Inflammatory macrophage treated with lipopolysaccharide for 4 hours (primary cell): Measurements from ENCODE around the gene DIS3L2.
A peak's percentile ranks its signal among the peaks of the same experiment; 100 is the strongest.
"Not testable (repeated sequence)": the region's sequence is repeated elsewhere in the genome, so short reads cannot be mapped to it uniquely, and the experiment has no call there.

ENCODE experiments used
- DNase-seq: peaks from one replicate; pipeline ENCODE4 v3.0.0-alpha.2; 2020

Gene DIS3L2

DNA sequence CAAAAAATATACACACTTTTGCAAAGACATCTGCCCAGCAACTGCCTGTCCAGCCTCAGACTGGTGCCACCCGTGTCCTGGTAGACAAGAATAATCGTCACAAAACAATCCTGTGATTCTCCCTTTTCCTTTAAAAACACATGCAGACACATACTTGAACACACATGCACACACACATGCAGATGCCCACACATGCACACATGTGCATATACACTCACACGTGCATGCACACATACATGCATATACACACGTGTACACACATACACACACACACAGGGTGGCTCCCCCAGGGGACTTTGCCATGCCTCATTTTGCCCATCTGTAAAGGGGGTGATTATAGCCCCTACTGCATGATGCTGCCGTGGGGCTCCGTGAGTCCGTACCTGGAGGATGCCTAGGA, 392.1 kb downstream of the DIS3L2 start:
- no peak for DNase-seq

DNA sequence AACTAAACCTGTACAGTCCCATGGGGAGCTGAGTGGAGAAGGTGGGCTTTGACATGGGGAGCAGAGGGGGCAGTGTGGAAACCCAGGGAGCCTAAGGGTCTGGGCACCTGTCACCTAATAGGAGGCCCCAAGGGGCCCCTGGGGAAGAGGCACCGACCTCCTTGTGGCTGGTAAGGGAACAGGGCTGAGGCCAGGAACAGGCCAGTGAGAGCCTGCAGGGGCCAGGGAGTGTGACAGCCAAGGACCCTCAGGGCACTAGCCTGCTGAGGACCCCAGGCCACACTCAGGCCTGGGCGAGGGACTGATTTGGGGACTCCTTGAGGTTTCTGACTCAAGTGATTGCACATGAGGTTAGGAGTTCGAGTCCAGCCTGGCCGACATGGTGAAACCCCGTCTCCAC, 392.6 kb downstream of the DIS3L2 start:
- DNase-seq = no peak

DNA sequence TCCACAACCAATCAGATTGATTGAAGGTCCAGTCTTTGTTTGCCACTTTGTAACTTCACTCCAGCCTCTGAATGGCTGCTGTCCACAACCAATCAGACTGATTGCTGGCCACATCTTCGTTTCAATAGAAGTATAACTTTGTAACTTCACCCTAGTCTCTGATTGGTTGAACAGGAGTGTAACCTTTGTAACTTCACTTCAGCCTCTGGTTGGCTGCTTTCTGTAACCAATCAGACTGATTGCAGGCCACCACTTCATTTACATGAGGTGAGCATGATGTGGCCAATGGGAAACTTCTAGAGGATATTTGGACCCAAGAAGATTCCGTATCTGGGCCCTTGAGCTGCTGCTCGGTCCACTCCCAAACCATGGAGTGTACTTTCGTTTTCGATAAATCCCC, 400.1 kb downstream of the DIS3L2 start:
- DNase-seq = no peak

DNA sequence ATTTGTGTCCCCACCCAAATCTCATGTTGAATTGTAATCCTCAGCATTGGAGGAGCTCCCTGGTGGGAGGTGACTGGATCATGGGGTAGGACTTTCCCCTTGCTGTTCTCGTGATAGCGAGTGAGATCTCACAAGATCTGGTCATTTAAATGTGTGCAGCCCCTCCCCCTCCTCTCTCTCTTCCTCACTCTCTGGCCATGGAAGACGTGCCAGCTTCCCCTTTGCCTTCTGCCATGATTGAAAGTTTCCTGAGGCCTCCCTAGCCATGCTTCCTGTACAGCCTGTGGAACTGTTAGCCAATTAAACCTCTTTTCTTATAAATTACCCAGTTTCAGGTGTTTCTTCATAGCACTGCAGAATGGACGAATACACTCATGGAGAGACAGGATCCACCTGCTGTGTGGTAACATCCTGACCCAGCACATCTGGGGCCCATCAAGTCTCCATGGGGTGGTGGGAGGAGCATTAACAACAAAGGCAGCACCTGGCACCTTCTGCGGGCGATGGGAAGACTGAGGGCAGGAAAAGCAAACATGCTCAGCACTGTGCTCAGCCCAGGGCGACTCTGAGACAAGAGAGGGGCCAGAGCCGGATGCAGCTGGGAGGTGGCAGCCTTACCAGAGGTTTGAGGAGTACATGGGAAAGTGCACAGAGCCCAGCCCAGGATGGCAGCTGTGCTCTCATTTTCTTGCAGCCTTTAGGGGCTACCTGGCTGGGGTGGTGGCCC, 400.8 kb downstream of the DIS3L2 start:
- no peak for DNase-seq

DNA sequence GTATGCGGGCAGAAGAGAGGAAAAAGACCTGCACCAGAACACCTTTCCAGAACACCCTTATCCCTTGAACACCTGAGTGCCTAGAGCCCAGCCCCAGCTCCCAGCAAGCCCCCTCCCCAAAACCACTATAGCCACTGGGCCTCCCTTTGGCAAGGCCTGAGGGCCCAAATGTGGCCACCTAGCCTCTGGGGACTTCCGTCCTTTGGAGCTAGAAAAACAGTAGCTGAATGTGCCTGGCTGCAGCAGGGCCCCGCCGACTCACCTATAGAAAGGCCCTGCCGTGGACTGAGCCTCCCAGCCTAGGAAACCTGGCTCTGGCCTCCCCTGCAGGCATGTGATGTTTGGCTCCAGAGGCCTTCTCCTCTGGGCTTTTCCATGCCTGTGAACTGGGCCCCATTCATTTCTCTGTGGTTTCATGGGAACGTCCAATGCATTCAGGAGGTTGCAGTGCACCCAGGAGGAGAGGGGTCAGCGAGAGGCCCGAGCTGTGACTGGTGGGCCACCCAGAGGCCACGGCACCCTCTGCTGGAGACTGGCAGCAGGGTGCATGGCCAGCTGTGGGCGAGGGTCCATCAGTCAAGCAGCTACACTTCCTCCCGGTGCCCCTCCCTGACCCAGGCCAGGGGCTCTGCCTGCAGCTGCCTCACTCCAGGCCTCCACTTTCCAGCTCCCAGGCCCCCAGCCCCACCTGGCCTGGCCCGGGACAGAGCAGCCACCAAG, 401.7 kb downstream of the DIS3L2 start:
- not testable (repeated sequence) for DNase-seq

DNA sequence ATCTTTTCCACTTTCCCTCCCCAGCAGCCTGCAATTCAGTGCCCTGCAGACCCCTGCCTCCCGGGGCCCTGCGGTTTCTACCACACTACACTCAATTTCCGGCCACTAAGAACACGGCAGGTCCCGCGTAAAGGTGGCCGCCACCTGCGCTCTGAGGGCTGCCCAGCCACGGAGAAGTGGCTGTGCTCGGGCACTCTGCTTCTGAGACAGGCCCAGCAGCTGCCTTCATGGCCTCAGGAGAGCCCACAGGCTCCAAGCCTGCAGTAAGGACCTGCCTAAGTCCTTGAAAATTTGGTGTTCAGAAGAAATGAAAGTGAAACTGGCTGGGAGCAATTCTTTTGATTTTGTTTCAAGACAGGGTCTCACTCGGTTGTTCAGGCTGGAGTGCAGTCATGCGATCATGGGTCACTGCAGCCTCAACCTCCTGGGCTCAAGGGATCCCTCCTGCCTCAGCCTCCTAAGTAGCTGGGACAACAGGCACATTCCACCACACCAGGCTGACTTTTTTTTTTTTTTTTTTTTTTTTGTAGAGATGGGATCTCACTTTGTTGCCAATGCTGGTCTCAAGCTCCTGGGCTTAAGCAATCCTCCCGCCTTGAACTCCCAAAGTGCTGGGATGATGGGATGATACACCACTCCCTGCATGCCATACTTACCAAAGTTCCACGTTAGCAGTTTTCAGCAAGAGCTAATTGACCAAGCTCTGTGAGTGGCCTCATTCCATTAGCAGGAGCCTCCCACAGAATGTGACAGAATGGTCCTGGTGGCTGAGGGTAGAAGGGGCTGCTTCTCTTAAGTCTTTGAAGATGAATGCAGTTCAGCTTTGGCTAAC, 402.5 kb downstream of the DIS3L2 start:
- DNase-seq = peak; percentile 63

DNA sequence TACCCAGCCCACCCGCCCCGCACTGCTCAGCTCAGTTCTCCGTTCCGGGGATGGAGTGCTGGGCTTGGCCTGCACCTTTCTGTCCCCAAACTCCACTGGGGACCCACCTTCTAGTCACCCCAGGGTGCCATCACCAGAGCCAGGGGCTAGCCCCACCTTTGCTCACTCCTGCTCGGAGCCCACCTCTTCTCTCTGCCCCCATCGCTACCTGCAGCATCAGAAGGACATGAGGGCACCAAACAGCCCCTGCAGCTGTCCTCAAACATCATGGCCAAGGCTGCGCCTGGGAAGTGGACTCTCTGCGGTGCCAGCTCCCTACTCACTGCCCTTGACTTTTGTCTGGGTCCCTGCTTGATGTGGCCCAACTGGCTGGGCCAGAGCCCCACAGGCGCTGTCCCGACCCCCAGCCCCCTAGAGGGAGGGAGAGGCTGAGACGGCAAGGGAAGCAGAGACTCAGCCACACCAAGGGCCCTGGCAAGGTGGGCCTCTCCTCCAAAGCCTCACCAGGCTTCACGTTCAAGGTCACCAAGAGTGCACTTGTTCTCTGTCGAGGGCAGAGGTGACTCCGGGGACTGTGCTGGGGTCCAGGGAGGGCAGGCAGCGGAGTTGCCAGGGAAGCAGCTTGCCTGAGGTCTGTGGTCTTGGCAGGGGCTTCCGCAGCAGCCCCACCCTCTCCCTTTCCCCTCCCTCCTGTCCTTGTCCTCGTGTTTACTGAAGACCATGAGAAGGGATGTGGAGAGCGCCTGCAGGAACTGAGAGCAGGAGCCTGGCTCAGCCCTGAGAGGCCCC, 403.5 kb downstream of the DIS3L2 start:
- not testable (repeated sequence) for DNase-seq

DNA sequence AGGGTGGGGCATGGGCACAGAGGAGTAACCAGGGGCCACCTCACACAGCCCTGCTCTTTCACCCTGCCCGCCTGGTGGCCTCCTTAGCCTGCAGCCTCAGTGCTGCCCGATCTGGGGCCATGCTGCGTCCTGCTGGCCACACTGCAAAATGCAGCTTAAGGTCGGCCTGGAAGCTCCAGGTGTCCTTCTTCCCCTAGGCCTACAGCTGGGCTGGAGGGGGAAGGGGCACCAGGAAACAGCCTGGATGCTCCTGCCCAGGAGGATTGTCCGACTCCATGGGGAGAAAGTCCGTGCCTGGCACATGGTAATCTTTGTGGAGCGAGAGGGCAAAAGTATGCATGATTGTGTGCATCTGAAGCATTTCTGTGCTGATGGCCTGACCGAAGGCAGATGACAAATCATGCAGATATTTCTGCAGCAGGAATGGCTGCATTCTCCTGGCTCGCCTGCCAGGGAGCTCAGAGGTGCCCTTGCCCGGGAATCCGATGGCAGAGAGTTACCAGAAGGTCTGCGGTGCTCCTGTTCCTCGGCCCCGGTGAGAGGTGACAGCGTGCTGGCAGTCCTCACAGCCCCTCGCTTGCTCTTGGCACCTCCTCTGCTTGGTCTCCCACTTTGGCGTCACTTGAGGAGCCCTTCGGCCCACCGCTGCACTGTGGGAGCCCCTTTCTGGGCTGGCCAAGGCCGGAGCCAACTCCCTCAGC, 404.3 kb downstream of the DIS3L2 start:
- peak; percentile 41 for DNase-seq

DNA sequence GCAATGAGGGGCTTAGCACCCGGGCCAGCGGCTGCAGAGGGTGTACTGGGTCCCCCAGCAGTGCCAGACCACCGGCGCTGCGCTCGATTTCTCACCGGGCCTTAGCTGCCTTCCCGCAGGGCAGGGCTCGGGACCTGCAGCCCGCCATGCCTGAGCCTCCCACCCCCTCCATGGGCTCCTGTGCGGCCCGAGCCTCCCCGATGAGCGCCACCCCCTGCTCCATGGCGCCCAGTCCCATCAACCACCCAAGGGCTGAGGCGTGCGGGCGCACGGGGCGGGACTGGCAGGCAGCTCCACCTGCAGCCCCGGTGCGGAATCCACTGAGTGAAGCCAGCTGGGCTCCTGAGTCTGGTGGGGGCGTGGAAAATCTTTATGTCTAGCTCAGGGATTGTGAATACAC, 404.9 kb downstream of the DIS3L2 start:
- not testable (repeated sequence) for DNase-seq

DNA sequence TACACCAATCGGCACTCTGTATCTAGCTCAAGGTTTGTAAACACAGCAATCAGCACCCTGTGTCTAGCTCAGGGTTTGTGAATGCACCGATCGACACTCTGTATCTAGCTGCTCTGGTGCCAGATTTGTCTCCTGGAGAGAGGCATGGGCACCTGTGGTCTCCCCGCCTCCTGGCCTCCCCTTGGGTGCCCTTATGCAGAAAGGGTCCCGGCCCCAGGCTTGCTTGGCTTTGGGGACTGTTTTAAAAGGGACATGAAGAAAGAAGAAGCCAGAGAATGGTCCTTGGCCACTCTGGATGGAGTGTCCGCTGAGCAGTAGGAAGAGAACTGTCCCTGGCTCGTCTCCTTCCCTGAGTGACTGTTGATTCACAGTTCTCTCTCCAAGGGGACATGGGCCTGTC, 405.5 kb downstream of the DIS3L2 start:
- no peak for DNase-seq

DNA sequence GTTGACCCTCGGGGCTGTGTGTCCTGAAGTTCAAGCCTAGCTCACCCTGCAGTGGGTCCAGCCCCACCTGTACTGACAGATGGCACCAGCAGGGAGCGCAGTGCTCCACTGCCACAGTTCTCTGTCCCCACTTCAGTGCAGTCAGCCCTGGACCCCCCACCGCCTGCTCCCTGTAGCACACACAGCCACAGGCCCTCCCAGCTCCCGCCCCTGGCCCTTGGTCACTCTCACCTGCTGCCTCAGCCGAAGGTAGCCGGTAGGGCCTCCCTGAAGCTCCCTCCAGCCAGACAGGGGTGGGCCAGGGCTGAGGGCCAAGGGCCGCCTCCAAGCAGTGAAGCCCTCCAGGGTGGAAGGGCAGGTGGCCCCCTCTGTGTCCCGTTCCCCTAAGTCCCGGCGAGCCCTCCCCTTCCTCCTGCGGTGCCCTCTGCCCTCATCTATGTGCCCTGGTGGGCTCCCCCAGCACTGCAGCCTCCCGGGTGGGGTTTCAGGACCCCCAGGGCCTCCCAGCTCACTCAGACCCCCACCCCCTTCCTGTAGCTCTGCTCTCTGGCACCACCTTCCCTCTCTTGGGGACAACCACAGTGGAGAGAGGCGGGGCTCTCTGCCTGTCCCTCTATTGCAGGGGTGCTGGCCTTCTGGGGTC, 406.2 kb downstream of the DIS3L2 start:
- no peak for DNase-seq

DNA sequence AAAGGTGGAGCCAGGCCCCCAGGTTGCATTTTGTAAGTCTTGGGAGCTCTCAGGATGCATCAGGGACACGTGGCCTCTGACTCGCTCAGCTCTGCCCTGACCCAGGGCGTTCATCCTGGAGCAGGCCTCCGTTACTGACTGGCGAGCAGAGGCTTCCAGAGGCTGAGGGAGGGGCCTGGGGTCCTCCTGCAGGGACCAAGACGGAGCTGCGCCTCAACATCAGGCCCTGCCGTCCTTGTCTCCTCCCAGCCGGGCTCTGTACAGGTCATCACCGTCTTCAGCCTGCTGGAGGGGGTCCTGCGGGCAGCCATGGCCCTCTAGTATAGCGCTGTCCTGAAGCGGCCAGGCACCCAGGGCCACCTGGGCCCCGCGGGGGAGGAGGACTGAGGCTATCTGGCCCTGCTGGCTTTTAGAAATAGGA, 406.8 kb downstream of the DIS3L2 start:
- no peak for DNase-seq

DNA sequence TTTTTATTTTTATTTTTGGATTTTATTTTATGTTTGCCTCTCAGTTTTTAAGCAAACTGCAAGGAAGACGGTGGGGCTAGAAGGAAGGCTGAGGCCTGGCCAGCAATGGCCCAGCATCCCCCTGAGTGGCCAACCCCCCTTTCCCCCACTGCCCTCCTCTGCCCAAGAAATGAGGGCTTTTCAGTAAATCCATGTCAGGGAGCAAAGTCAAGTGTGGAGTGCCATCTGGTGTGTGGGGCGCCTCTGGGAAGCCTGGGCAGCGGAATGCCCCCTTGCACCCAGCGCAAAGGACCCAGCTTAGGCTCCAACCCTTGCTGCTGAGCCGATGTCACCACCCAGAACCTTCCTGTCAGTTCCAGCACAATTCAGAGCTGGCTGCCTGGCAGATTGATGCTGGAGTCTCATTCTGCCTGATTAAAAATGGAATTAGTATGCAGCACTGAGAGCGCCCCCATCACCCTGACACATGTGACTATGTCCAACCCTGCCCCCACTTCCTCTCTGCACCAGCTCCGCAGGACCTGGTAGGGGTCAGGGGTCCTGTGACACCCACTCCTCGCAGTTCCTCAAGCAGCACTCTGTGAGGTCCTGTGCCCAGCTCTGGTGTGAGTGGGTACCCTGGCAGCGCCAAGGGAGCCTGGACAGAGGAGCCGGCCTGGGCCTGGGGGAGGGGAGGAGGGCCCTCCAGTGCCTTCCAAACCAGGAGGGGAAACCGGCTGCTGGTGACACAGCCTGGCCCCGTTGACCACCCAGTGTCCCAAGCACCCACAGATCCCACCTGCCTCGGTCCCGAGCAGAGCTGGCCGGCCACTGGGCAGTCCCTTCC, 407.8 kb downstream of the DIS3L2 start:
- DNase-seq = no peak

DNA sequence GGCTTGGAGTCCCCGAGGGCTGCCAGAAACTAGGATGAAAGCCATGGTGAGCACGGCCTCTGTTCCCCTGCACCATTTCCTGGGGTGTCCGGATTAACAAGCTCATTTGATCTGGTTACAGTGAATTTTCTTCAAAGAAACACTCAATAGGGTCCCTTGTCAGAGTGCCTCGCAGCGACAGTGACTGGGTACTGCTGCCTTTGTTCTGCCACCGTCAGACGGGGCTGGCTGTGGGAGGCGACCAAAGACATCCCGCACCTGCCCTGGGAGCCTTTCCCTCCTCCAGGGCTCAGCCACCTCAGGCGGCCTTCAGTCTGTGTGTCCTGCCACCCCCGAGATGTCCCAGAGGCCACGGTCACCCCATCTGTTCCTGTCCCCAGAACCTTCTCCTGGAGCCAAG, 408.5 kb downstream of the DIS3L2 start:
- DNase-seq = not testable (repeated sequence)

DNA sequence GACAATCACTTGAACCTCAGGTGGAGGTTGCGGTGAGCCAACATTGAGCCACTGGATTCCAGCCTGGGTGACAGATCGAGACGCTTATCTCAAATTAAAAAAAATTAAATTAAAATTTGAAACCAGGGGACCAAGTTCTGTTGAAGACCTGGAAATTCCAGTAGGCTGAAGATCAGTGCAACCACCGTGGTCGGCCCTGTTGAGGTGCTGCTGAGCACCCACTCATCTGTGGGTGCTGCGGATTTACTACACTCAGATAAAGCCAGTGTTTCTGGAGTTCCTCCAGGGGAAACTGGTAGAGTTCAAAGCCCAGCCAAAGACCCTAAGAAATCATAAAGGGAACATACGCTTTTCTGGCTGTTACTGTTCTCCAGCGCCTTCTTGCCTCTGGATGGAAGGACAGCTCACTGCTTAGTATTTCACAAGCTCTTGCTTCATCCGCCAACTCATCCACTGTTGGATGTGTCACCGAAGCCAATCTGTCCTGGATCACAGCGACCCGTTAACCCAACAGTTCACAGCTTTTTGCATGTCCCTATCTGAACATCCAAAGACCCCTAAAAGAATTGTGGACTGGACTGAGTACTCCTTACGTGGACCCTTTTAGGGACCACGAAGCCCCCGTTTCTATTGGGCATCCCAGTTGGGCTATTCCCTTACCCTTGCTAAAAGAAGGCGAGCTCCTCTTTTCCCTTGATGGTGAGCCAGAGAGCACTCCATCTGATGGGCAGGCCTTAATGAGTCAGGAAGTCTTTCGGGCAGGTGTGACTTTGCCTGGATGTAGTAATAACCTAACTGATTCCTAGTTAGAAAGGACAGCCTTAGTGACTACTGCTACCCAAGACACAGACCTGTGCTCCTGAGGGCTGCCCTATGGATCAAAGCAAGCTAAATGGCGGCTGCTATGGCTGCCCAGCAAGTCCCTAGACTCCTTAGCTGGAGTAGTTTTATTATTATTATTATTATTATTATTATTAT, 411.0 kb downstream of the DIS3L2 start:
- peak; percentile 81 for DNase-seq

DNA sequence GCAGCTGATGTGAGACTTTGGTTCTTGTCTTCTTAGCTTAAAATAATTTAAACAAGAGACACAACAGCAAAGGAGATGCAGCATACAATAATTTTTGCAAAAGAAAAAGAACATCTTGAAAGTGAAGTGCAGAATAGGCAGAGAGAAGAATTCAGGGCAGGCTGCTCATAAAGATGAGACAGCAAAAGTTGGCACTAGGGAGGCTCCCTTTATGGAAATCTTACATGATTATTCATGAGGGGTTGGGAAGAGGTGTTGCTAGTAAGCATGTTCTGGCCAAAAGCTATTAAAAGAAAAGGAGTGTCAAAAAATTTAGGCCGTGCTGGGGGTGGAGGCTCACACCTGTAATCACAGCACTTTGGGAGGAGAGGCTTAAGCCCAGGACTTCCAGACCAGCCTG, 412.8 kb downstream of the DIS3L2 start:
- DNase-seq = no peak

DNA sequence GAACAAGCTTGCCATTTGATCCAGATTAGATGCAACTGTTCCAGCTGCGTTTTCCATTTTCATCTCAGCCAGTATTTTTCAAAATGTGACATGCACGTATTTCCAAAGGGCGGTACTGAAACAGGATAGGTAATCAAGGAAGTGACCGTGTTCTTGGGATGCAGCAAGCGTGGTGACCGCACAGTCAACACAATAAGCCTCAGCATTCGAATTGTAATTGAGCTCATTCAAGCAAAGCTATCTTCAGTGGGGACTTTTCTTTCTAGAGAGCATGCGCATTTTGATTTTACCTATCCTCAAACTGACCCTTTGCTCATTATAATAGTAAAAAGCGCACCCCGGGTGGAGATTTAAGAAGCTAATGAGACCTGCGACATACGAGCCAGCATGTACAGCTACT, 413.7 kb downstream of the DIS3L2 start:
- no peak for DNase-seq

DNA sequence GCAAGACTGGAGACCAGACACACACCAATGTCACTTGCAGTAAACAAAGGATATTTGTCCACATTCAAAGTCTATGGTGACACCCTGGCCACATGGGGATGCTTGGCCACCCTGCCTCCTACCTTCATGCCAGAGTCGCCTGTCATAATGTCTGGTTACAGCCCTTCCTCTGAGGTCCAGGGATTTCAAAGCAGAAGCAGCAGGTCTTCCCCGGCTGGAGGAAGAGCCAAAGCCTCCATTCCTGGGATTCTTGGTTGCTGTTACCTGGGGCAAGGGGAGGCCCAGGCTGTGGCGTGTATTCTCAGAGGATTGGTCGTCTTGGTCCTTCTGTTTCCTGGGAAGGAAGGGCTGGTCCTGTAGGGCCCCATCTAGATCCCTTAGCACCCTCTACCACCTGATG, 414.7 kb downstream of the DIS3L2 start:
- DNase-seq = no peak

DNA sequence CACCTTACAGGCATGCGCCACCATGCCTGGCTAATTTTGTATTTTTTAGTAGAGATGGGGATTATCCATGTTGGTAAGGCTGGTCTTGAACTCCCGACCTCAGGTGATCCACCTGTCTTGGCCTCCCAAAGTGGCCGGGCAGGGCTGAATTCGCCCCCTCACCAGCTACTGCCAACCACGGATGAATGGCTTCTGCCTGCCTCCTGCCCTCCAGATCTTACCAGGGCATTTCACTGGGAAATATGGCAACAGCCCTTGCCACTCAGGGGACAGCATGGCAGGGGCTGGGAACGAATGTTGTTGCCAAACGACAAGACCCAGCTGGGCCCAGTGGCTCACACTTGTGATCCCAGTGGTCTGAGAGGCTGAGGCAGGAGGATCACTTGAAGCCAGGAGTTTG, 415.2 kb downstream of the DIS3L2 start:
- no peak for DNase-seq

DNA sequence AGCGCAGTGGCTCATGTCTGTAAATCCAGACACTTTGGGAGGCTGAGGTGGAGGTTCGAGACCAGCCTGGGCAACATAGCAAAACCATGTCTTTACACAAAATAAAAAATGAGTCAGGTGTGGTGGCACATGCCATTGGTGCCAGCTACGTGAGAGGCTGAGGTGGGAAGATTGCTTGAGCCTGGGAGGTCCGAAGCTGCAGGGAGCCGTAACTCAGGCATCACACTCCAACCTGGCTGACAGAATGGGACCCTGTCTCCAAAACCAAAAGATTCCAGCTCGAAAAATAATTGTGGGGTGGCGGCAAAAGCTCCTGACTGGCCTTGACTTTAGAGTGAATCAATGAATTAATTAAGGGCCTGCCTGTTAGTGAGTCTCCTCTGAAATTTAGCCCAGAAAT, 415.8 kb downstream of the DIS3L2 start:
- no peak for DNase-seq
